ENCODE data around the gene LMO7. TPM values are rescaled to one million over a fixed set of nuclear protein-coding genes. Genes with fewer than 3 reads are reported as not detected.

The LMO7 gene
- total RNA-seq: 9.9 and 15.2 TPM in 2 replicates

GRCh38 chr13:75635828-75636435 is at the start of gene LMO7:
TSS of gene LMO7 (plus strand) at chr13:75636330. CDS start at chr13:75636658, 328 bp downstream.
- intact Hi-C loops (cut with micrococcal nuclease): loop anchor here (1.0 to 5.0 kb wide), 7 partner anchors 87 to 1251 kb away; partner anchors contain the start of genes COMMD6, KCTD12, TBC1D4 and UCHL3

GRCh38 chr13:75587679-75588078 is 48.5 kb upstream of the LMO7 start:
- intact Hi-C loops (cut with micrococcal nuclease): no loop called here

GRCh38 chr13:75596657-75597182 is 39.4 kb upstream of the LMO7 start:
- intact Hi-C loops (cut with micrococcal nuclease): no loop called here

- intact Hi-C loops (cut with micrococcal nuclease): no loop called here
These were observed 35.8 kb upstream of the LMO7 start for GRCh38 chr13:75600371-75600770.

- intact Hi-C loops (cut with micrococcal nuclease): no loop called here
These were observed 33.1 kb upstream of the LMO7 start for GRCh38 chr13:75603038-75603437.

- intact Hi-C loops (cut with micrococcal nuclease): no loop called here
These were observed 28.7 kb upstream of the LMO7 start for GRCh38 chr13:75607447-75607846.

DNA sequence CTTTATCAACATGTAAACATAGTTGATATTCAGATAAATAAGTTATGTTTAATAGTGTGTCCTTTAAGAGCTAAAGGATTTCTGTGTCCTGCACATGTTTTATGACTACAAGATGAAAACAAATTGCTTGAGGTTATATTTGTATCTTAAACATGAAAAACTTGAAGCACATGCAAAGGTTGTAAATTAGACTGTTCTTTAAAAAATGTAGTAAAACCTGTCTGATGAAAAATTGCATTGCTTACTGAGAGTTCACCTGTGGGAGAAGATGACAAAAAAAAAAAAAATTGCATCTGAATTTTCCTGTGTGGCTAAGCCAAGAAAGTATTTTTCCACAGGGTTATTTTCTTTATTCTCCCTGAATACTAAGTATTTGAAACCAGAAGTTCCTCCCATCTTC is 25.7 kb upstream of the LMO7 start:
- intact Hi-C loops (cut with micrococcal nuclease): no loop called here

DNA sequence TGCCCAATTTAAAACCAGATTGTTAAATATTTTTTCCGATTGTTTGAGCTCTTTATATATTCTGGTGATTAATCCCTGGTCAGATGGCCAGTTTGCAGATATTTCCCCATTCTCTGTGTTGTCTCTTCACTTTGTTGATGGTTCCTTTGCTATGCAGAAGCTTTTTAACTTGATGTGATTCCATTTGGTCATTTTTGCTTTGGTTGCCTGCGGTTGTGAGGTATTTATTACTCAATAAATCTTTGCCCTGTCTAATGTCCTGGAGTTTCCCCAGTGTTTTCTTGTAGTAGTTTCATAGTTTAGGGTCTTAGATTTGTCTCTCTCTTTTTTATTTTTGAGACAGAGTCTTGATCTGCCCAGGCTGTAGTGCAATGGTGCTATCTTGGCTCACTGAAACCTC is 23.8 kb upstream of the LMO7 start:
- intact Hi-C loops (cut with micrococcal nuclease): no loop called here

DNA sequence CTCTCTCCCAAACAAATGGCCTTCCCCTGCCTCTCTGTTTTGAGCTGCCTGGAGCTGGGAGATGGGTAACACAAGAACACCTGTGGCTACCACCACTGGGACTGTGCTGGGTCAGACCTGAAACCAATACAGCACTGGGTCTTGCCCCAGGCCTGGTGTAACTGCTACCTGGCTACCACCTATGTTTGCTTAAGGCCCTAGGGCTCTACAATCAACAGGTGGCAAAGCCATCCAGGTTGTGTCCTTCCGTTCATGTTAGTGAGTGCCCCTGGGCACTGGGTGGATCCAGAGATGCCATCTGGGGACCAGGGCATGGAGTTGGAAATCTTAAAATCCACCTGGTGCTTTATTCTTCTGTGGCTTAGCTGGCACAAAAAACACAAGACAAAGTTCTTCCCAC is 18.9 kb upstream of the LMO7 start:
- intact Hi-C loops (cut with micrococcal nuclease): no loop called here

- intact Hi-C loops (cut with micrococcal nuclease): no loop called here
These were observed 17.8 kb upstream of the LMO7 start for GRCh38 chr13:75618308-75618707.

DNA sequence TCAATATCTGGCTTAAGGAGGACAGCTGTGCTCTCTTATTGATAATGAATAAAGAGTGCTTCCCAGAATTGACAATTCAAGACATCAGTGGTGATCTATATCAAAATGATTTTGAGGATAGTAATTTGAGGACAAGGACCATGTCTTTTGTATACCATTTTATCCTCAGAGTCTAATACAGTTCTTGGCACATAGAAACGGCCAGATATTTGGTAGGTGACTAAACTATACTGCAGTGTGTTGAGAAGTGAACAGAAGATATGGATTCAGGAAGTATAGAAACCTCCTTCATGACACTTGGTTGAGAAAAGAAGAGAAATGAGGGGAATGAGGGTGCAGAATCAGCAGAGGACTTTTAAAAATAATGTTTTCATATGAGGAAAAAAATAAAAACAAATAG is 16.1 kb upstream of the LMO7 start:
- intact Hi-C loops (cut with micrococcal nuclease): no loop called here

DNA sequence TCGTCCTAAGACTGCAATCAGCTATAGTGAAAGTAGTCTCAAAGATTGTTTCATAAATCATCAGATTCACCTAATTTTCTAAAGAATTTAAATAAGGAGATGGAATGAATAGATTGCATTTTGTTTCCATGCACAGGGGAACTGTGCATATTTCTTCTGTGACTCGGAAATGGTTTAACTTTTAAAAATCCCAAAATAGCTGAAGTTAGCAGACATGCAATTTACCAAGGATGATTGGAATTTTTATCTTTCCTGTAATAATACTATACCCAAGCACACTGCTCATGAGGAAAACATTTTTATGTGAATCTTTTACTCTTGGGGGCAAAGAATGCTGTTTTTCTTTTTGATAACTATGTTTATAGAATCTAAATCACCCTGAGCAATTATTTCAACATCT is 15.0 kb upstream of the LMO7 start:
- intact Hi-C loops (cut with micrococcal nuclease): no loop called here

GRCh38 chr13:75628801-75629200 is 7.3 kb upstream of the LMO7 start:
- intact Hi-C loops (cut with micrococcal nuclease): no loop called here

- intact Hi-C loops (cut with micrococcal nuclease): no loop called here
These were observed 2.8 kb upstream of the LMO7 start for GRCh38 chr13:75633285-75633684.

- intact Hi-C loops (cut with micrococcal nuclease): loop anchor here (5.0 kb wide), 2 partner anchors 308 to 1252 kb away; partner anchors contain the start of gene KCTD12
These were observed 866 bp upstream of the LMO7 start for GRCh38 chr13:75635101-75635827.

GRCh38 chr13:75636436-75637180 is 478 bp downstream of the LMO7 start:
- intact Hi-C loops (cut with micrococcal nuclease): loop anchor here (1.0 to 5.0 kb wide), 7 partner anchors 87 to 1251 kb away; partner anchors contain the start of genes COMMD6, KCTD12, TBC1D4 and UCHL3

GRCh38 chr13:75637181-75637750 is 1.1 kb downstream of the LMO7 start:
- intact Hi-C loops (cut with micrococcal nuclease): loop anchor here (2.0 to 5.0 kb wide), 5 partner anchors 100 to 1250 kb away; partner anchors contain the start of genes COMMD6, KCTD12 and TBC1D4

- intact Hi-C loops (cut with micrococcal nuclease): loop anchor here (5.0 kb wide), 2 partner anchors 312 to 1248 kb away; partner anchors contain the start of gene KCTD12
These were observed 3.3 kb downstream of the LMO7 start for GRCh38 chr13:75639454-75639853.

GRCh38 chr13:75641026-75641425 is 4.9 kb downstream of the LMO7 start:
- intact Hi-C loops (cut with micrococcal nuclease): no loop called here

DNA sequence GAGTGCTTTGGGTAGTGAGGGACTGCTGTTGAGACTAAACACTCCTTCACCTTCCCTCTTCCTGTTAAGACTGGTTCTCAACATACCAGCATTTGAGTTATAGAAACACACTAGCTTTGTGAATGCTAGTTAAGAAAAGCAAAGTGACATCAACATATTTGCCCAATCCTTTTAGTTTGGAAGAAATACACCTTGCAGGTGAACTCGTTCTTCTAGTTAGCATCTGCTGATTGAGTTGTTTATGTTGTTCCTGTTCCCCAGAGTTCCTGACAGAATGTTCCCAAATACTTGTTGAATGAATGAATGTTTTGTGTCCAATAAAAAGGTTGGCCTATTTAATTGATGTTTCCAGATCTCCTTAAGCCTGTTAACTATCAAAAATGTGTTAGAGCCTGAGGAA is 7.1 kb downstream of the LMO7 start:
- intact Hi-C loops (cut with micrococcal nuclease): no loop called here

DNA sequence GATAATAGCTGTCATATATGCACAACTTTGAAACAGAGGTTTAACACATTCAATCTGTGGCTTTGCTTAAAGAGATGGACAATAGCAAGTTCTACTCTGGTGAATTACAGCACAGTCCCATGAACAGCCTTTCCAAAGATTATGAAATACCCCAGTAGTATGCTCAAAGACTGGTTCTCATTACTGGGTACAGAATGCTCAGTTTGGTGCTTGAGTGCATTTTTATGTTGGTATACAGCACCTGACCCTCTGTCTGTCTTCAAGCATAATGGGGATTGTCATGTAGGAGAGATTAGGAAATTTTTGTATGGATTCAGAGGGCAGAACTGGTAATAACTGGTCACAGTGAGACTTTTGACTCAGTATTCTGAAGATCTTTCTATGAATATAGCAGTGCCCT is 7.6 kb downstream of the LMO7 start:
- intact Hi-C loops (cut with micrococcal nuclease): no loop called here
